GM21423 (cell line): Measurements from ENCODE around the gene TNK1.
"Not testable (repeated sequence)": the region's sequence is repeated elsewhere in the genome, so short reads cannot be mapped to it uniquely, and the experiment has no call there.

Experiments
- ATAC-seq: cut with Tn5 transposase; IDR thresholded peaks from one replicate; pipeline ENCODE4 v1.9.1; 2021; ENCODE audit warnings: mild to moderate bottlenecking, moderate library complexity; ENCODE audit not compliant: unreplicated experiment

TNK1 gene

DNA sequence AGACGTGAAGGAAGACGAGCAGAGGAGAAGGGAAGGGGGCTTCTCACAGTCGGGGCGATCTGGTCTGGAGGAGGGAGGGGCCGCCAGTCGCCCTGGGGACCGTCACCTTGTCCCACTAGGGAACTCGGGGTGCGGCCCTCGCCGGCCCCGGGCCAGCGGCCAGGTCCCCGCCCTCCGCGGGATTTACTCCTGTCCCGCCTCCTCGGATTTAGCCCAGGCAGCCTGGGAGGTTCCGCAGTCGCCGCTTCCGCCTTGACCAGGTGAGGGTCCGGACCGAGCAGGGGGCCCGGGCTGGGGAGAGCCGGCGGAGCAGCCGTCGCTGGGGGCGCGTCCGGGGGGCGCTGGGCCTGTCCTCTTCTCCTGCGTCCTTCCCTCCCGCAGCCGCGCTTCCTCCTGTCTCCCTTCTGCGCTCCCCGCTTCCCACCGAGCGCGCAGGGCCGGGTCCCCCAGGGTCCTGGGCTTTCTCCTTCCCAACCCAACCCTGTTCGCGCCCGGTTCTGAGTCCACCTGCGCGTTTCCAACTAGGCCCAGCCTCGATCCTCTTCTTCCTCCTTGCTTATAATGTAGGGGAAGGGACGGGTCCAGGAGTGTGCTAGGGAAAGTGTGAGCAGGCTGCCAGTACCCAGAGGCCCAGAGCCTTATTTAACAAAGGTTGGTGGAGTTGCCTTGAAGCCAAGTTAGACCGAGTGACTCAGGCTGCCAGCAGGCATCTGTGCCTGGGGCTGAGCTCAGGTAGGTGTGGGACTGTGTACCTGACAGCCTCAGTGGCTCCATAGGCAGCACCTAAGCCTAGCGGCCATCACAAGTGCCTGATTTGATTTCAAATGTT, at the start of gene TNK1:
Gene TNK1 (plus strand): TSS at position 235 of the 829 bp plus-strand sequence. CDS start 1,838 bp downstream, outside the sequence.
- no peak for ATAC-seq

DNA sequence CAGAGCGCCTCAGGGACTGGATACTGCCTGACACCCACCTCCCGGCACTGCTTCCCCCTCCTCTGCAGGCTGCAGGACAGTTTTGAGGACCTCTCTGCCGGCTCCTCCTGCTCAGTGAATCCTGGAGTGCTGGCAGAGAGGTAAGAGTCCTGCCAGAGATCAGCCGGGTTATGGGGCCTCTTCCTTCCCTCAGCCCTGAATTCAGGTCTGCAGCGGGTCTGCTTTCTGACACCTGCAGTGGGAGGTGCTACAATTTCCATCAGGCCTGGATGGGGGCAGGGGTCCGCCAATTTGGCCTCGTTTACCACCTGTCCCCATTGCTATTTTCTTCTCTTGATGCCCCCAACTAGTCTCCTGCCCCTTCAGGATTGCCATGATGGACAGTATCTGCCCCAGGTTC, 48.8 kb upstream of the TNK1 start:
- no peak for ATAC-seq

DNA sequence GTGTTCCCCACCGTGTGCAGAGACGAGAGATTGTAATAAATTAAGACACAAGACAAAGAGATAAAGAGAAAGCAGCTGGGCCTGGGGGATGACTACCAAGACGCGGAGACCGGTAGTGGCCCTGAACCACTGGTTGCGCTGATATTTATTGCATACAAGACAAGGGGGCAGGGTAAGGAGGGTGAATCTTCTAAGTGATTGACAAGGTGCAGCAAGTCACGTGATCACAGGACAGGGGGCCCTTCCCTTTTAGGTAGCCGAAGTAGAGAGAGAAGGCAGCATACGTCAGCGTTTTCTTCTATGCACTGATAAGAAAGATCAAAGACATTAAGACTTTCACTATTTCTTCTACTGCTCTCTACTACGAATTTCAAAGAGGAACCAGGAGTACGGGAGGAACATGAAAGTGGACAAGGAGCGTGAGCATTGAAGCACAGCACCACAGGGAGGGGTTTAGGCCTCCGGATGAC, 48.3 kb upstream of the TNK1 start:
- not testable (repeated sequence) for ATAC-seq

DNA sequence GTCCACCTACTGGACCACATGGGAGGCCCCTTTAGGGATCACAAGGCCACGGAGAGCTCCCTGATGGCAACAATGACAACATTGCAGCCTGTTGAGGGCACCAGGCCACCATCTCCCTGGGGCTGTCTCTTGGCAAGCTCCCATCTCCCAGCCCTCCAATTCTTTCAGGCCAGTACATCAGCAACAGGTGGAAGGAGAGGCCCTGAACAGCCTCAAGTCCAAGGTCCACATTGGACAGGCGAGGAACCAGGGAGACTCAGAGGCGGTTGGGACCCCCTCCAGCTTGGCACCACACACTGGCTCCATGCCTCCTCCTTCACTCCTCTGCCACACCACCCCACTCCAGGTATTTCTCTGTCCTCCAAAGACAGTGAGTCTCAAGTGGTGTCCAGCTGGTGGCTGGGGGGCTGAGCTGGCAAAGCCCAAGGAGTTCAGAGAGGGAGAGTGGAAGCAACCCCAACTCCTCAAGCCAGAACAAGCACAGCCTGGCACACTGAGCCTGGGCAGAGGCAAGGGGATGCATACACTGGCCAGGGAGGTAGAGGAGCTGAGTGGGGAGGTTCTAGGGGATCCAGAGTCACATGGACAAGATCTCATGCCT, 45.9 kb upstream of the TNK1 start:
- no peak for ATAC-seq

DNA sequence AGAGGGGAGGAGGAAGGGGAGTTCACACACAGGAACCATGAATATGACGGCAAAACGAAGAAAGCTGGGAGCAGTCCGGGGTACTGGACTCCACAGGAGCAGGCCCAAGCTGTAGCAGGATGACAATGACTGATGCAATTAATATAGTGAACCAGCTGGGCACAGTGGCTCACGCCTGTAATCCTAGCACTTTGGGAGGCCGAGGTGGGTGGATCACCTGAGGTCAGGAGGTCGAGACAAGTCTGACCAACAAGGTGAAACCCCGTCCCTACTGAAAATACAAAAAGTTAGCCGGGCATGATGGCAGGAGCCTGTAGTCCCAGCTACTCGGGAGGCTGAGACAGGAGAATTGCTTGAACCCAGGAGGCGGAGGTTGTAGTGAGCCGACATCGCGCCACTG, 45.1 kb upstream of the TNK1 start:
- not testable (repeated sequence) for ATAC-seq

DNA sequence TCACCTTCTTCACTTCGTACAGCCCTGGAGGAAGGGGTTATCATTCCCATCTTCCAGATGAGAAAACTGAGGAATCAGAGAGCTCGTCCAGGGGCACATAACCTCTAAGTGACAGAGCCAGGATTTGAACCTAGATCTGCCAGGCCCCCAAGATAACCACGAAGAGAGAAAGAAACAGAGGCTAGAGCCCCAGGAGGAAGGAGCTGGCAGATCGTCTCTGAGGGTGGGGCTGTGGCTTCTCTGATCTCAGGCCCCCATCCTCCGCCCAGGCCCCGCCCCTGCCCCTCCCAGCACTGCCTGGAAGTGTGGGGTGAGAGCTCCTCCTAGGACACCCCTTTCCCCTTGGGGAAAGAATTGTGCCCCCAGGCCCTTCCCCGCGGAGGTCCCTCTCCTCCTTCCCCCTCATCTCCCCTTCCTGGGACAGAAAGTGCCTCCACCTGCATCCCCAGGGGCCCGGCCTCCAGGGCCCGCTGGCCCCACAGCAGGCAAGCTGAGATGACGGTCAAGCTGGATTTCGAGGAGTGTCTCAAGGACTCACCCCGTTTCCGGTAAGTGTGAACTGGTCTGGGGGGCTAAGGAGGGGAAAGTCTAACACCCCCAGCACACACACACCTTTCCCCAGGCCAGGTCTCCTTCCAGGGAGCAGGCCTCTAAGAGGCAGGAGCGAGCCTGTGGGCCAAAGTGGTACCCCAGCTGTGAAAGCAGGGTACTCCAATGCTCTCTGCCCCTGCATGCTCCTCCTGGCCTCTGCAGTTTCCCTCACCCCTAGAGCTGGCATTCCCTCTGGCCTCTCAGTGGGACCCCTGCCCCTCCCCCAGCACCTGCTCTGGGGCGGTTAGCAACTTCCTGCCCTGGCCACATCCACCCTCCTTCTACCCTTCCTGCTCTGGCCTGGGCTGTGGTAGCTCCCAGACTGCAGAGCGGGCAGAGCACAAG, 44.4 kb upstream of the TNK1 start, which contains the start of gene ACAP1:
Gene ACAP1 (plus strand): TSS at position 290 of the 936 bp plus-strand sequence. CDS start 206 bp downstream, at position 496.
- ATAC-seq: peak; percentile 56

DNA sequence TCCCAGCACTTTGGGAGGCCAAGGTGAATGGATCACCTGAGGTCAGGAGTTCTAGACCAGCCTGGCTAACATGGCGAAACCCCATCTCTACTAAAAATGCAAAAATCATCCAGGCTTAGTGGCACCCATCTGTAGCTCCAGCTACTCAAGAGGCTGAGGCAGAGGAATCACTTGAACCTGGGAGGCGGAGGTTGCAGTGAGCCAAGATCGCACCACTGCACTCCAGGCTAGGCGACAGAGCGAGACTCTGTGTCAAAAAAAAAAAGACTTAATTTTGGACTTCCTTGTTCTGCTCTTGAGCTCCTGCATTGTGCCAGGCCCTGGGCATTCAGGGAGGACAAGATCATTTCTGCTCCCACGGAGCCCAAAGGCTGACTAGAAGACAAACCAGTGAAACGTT, 43.3 kb upstream of the TNK1 start:
- ATAC-seq: not testable (repeated sequence)

DNA sequence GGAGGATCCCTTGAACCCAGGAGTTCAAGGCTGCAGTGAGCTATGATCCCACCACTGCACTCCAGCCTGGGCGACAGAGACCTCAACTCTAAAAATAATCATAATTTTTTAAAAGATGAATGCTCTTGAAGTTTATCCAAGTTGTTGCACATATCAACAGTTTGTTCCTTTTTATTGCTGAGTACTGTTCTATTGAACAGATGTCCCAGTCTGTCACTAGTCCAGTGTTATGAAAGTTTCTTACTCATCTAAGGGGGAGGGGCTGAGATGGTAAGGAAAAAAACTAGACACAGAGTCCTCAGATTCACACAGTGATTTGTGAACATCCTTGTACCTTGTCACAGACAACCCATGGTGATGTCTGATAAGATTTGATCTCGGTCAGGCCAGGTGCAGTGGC, 40.7 kb upstream of the TNK1 start:
- ATAC-seq: no peak

DNA sequence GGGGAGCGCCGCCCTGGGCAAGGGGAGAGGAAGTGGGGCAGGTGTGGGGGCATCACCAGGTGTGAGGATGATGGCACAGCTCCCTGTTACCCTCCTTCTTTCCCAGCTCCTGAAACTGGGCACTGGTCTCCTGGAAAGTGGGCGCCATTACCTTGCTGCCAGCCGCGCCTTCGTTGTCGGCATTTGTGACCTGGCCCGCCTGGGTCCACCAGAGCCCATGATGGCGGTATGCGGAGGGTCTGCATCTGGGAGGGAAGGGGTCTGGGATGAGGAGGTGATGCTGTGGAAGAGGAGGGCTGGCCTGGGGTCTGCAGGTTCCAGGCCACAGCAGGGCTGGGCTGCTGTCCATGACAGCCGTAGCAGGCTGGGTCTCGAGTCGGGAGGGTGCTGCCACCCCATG, 39.0 kb upstream of the TNK1 start:
- ATAC-seq: no peak

DNA sequence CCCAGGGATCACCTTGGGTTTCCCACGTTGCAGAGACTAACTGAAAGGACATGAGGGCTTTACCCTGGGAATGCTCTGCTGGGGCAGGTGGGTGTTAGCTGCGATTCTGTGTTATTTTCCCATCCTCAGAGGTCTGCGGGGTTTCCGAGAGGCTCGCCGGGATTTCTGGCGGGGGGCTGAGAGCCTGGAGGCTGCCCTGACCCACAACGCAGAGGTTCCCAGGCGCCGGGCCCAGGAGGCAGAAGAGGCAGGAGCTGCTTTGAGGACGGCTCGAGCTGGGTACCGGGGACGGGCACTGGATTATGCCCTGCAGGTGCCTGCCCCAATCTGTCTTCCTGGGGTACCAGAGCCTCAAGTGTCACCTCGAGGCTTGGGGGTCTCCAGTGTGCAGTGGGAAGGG, 37.6 kb upstream of the TNK1 start:
- ATAC-seq: no peak

DNA sequence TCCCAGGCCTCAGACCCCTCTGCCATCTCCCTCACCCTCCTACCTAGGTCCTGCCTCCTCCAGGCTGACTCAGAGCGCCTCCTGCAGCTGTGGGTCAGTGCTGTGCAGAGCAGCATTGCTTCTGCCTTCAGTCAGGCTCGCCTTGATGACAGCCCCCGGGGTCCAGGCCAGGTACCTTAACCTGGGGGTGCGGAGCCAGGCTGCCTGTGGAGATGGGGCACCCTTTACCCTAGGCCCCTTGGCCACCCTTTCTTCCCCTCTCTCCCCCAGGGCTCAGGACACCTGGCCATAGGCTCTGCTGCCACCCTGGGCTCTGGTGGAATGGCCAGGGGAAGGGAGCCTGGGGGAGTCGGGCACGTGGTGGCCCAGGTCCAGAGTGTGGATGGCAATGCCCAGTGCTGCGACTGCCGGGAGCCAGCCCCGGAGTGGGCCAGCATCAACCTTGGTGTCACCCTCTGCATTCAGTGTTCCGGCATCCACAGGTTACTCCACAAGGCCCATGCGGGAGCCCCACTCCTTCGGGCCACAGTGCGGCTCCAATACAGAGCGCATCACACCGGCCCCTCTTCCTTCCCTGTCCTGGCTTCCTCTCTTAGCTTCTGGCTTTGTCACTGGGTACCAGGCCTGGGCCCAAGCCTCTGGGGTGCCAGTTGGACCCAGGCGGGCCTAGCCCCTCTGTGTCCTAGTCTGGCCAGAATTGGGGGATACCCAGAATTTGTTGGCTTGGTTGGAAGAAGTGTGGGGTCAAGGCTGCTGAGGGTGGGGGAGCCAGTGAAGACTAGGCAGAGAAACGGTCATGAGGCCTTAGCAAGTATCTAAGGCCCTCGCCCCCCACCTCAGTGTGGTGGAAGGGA, 33.9 kb upstream of the TNK1 start:
- no peak for ATAC-seq

DNA sequence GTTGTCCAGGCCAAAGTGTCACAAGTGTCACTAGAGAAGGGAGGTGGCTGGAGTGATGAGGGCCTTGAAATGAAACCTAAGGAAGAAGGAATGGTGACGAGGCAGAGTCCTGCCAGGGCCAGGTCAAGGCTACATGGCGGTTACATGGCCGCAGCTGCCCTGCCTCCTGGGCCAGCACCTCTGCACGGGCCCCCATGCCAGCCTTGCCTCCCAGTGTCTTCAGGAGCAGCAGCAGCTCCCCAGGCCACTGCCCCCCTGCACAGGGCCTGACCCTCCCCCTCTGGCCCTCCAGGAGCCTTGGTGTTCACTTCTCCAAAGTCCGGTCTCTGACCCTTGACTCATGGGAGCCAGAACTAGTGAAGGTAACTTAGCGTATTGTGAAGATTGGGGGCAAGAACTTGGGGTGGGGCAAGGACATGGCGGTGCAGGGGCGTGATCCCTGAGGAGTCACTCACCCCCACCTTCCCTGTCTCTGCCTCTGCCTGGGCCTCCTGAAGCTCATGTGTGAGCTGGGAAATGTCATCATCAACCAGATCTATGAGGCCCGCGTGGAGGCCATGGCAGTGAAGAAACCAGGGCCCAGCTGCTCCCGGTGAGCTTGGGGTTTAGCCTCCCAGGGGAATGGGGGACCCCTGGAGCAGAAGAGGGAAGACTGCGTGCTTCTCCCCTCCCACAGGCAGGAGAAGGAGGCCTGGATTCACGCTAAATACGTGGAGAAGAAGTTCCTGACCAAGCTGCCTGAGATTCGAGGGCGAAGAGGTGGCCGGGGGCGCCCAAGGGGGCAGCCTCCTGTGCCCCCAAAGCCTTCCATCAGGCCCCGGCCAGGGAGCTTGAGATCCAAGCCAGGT, 33.0 kb upstream of the TNK1 start:
- no peak for ATAC-seq

DNA sequence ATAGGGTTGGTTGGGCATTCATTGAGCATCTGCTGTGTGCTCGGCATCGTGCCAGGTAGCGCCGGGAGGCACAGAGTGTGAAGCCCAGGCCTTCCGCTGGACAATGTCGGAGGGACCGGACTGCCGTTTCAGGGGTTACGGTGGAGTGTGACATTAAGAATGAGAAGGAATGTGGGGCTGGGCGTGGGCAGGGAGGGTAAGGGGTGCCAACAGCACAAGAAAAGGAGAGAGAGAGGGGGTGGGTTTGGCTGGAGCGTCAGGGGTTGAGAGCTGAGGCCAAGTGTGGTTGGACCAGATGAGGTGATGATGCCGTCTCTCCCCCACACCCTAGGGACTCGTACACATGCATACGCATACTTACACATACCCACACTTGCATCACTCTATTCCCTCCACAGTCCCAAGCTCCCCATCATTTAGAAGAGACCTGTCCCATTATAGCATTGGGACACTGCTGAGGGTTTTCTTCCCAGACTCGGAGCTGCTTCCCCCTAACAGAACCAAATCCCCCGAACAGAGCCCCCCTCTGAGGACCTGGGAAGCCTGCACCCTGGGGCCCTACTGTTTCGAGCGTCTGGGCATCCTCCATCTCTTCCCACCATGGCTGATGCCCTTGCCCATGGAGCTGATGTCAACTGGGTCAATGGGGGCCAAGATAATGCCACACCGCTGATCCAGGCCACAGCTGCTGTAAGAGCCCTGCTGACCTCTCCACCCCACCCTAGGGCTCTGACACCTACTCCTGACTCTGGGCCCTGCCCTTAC, 32.2 kb upstream of the TNK1 start:
- no peak for ATAC-seq

DNA sequence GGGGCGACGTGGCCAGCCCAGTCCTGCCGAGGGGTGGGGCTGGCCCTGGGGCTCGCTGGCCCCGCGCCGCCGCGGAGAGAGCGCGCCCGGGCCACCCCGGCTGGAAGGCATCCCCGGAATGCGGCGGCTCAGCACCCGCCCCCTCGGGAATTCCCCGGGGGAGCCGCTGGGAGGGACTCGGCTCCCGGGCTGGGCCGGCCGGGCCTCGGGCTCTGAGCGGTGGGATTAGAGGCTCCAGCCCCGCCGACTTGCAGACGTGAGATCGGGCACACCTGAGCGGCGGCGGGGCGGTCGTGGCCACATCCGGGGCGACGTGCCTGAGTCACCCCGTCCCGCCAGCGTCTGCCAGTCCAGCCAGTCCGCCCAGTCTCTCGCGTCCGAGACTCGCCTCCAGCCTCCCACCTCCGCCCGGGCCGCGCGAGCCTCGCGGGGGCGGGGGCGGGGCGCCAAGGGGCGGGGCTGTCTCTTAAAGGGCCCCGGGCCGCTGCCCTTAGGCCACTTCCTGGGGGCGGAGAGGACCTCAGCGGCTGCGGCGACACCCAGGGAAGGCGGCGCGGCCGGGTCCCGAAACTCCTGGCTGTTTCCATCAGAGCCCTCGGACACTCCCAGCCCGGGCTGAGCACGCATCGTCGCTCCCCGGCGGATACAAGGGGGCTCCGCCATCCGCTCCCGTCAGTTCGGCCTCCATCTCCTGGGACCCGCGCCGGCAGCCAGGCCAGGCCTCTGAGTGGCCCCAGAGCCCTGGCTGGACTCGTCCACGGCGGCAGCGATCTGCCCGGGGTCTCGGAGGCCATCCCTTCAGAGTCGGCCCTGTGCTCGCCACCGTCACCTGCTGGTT, 29.0 kb upstream of the TNK1 start, which contains the start of gene KCTD11:
Gene KCTD11 (plus strand): TSS at position 498 of the 838 bp plus-strand sequence.
- ATAC-seq: peak; percentile 70

DNA sequence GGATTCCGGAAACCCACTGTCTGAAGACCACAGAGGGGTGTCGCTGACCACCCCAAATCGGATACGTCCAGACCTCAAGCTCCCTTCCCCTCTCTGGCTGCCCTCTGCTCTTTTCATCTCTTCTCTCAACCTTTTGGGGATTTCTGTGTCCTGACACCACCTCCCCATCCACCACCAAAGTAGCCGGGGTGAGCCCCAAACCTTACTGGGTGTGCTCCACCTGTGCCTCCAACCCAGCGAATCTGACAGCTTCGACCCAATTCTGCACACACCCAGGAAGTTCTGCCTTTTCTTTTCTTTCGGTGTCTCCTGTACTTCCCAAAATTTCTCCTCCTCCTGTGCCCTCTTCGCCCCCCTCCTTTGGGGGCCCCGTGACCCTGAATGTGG, 28.4 kb upstream of the TNK1 start:
- no peak for ATAC-seq

DNA sequence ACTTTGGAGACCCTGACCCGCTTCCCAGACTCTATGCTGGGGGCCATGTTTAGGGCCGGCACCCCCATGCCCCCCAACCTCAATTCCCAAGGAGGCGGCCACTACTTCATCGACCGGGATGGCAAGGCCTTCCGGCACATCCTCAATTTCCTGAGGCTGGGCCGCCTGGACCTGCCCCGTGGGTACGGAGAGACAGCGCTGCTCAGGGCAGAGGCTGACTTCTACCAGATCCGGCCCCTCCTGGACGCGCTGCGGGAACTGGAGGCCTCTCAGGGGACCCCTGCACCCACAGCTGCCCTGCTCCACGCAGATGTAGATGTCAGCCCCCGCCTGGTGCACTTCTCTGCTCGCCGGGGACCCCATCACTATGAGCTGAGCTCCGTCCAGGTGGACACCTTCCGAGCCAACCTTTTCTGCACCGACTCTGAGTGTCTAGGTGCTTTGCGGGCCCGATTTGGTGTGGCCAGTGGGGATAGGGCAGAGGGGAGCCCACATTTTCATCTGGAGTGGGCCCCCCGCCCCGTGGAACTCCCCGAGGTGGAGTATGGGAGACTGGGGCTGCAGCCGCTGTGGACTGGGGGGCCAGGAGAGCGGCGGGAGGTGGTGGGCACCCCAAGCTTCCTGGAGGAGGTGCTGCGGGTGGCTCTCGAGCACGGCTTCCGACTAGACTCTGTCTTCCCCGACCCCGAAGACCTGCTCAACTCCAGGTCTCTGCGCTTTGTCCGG, 27.8 kb upstream of the TNK1 start:
- no peak for ATAC-seq

DNA sequence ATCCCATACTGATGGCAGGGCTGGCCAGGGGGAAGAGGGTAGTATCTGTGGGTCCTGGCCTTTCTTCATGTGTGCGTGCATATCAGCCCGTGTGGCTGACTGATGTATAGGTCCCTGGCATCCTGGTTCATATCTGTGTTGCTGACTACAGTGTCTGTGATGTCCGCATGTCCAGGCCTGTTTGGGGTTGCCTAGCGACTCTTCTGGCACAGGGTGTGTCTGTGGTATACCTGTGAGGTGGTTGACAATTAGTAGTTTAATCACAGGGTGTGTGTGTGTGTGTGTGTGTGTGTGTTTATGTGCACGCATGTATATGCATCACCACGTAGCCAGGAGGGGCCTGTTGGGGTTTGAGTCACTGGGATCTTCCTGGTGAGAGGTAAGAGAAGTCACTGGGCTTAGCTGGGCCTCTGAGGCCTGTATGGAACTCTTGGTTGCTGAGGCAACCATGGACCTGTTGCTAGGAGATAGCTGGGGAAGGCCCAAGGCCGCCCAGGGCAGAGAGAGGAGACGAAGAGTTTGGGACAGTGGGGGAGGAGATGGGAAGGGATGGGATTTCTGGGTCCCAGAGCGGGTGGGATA, 26.5 kb upstream of the TNK1 start:
- ATAC-seq: no peak
